SK-N-SH treated with all-trans-retinoic acid at 6 μM for 48 hours (cell line): ENCODE data around the gene SLC25A30.

Experiments
- ARNTL ChIP-seq: fragments of 450-650 bp; formaldehyde crosslinking; IDR thresholded peaks from 2 replicates; pipeline ENCODE4 v1.5.0; 2020; ENCODE audit warnings: low read depth, mild to moderate bottlenecking, moderate library complexity, borderline replicate concordance
- BACH2 ChIP-seq: fragments of 250-450 bp; sonication (Bioruptor Pico); IDR thresholded peaks from 2 replicates; pipeline ENCODE4 v1.9.0; 2021; ENCODE audit warnings: mild to moderate bottlenecking, borderline replicate concordance
- OSR1 ChIP-seq: fragments of 250-450 bp; sonication (Bioruptor Pico); IDR thresholded peaks from 2 replicates; pipeline ENCODE4 v1.8.0; 2022; ENCODE audit warnings: moderate library complexity, mild to moderate bottlenecking, inconsistent platforms
- RARB ChIP-seq: fragments of 250-450 bp; sonication (Bioruptor Pico); IDR thresholded peaks from 2 replicates; pipeline ENCODE4 v1.8.0; 2021; ENCODE audit warnings: mild to moderate bottlenecking, moderate library complexity
- TCF4 ChIP-seq: fragments of 250-450 bp; sonication (Bioruptor Pico); IDR thresholded peaks from 2 replicates; pipeline ENCODE4 v1.8.0; 2021; ENCODE audit warnings: mild to moderate bottlenecking, moderate library complexity, borderline replicate concordance
- ZC3H10 ChIP-seq: fragments of 250-450 bp; sonication (Bioruptor Pico); IDR thresholded peaks from 2 replicates; pipeline ENCODE4 v1.5.1; 2021; ENCODE audit warnings: mild to moderate bottlenecking, moderate library complexity
- ZFP3 ChIP-seq: fragments of 250-450 bp; sonication (Bioruptor Pico); IDR thresholded peaks from 2 replicates; pipeline ENCODE4 v1.5.0; 2020; ENCODE audit warnings: mild to moderate bottlenecking, moderate library complexity
- ZFP30 ChIP-seq: fragments of 450-650 bp; formaldehyde crosslinking; IDR thresholded peaks from 2 replicates; pipeline ENCODE4 v1.5.0; 2022; ENCODE audit warnings: mild to moderate bottlenecking, moderate library complexity
- ZNF70 ChIP-seq: fragments of 450-650 bp; formaldehyde crosslinking; IDR thresholded peaks from 2 replicates; pipeline ENCODE4 v1.5.0; 2020; ENCODE audit warnings: mild to moderate bottlenecking, moderate library complexity
- TF ChIP-seq, protein P1 (sequence below): fragments of 250-450 bp; sonication (Bioruptor Pico); IDR thresholded peaks from 2 replicates; pipeline ENCODE4 v1.5.1; 2020; ENCODE audit warnings: low read depth, mild to moderate bottlenecking, moderate library complexity
- TF ChIP-seq, protein P2 (sequence below): fragments of 250-450 bp; sonication (Bioruptor Pico); IDR thresholded peaks from 2 replicates; pipeline ENCODE4 v1.5.0; 2020; ENCODE audit warnings: mild to moderate bottlenecking, moderate library complexity
- TF ChIP-seq, protein P3 (sequence below): fragments of 250-450 bp; sonication (Bioruptor Pico); IDR thresholded peaks from 2 replicates; pipeline ENCODE4 v1.8.0; 2020; ENCODE audit warnings: mild to moderate bottlenecking, moderate library complexity, borderline replicate concordance
- TF ChIP-seq, protein P4 (sequence below): fragments of 250-450 bp; sonication (Bioruptor Pico); IDR thresholded peaks from 2 replicates; pipeline ENCODE4 v1.8.0; 2021; ENCODE audit warnings: low read depth, mild to moderate bottlenecking, moderate library complexity, borderline replicate concordance

DNA sequence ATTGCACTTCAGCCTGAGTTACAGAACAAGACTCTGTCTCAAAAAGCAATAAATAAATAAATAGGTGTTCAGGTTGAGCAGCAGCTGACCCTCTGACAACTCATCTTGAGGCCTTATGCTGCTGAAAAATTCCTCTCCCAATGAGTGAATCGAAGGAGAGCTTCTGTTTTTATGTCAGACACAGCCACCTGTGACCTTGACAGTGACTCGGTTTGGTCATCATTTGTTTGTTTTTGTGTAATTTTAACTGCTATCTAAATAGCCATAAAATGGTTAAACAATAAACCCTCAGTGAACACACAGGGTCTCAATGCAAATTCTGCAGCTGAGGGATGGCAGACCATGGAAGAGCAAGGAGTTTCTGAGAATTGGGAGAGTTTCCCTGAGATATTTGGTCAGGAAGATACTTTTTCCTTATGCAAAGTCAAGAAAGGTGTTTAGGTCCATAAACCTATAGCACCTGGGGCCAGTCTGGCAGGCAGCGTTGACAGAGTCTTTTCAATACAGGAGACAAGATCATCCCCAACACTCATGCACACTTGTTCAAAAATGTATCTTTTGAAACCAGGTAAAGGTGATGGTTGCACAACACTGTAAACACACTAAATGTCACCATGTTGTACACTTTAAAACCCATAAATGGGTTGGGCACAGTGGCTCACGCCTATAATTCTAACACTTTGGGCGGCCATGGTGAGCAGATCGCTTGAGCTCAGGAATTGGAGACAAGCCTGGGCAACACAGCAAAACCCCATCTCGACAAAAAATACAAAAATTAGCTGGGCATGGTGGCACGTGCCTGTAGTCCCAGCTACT is 16.6 kb upstream of the SLC25A30 start:
- TF ChIP-seq RARB: no peak
- TF ChIP-seq, protein P1, sequence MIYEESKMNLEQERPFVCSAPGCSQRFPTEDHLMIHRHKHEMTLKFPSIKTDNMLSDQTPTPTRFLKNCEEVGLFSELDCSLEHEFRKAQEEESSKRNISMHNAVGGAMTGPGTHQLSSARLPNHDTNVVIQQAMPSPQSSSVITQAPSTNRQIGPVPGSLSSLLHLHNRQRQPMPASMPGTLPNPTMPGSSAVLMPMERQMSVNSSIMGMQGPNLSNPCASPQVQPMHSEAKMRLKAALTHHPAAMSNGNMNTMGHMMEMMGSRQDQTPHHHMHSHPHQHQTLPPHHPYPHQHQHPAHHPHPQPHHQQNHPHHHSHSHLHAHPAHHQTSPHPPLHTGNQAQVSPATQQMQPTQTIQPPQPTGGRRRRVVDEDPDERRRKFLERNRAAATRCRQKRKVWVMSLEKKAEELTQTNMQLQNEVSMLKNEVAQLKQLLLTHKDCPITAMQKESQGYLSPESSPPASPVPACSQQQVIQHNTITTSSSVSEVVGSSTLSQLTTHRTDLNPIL (CRISPR knock-in tag): no peak
- TF ChIP-seq ZNF70 (CRISPR knock-in tag): no peak
- TF ChIP-seq, protein P2, sequence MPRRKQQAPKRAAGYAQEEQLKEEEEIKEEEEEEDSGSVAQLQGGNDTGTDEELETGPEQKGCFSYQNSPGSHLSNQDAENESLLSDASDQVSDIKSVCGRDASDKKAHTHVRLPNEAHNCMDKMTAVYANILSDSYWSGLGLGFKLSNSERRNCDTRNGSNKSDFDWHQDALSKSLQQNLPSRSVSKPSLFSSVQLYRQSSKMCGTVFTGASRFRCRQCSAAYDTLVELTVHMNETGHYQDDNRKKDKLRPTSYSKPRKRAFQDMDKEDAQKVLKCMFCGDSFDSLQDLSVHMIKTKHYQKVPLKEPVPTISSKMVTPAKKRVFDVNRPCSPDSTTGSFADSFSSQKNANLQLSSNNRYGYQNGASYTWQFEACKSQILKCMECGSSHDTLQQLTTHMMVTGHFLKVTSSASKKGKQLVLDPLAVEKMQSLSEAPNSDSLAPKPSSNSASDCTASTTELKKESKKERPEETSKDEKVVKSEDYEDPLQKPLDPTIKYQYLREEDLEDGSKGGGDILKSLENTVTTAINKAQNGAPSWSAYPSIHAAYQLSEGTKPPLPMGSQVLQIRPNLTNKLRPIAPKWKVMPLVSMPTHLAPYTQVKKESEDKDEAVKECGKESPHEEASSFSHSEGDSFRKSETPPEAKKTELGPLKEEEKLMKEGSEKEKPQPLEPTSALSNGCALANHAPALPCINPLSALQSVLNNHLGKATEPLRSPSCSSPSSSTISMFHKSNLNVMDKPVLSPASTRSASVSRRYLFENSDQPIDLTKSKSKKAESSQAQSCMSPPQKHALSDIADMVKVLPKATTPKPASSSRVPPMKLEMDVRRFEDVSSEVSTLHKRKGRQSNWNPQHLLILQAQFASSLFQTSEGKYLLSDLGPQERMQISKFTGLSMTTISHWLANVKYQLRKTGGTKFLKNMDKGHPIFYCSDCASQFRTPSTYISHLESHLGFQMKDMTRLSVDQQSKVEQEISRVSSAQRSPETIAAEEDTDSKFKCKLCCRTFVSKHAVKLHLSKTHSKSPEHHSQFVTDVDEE (CRISPR knock-in tag): no peak
- TF ChIP-seq ZFP3: no peak
- TF ChIP-seq, protein P3, sequence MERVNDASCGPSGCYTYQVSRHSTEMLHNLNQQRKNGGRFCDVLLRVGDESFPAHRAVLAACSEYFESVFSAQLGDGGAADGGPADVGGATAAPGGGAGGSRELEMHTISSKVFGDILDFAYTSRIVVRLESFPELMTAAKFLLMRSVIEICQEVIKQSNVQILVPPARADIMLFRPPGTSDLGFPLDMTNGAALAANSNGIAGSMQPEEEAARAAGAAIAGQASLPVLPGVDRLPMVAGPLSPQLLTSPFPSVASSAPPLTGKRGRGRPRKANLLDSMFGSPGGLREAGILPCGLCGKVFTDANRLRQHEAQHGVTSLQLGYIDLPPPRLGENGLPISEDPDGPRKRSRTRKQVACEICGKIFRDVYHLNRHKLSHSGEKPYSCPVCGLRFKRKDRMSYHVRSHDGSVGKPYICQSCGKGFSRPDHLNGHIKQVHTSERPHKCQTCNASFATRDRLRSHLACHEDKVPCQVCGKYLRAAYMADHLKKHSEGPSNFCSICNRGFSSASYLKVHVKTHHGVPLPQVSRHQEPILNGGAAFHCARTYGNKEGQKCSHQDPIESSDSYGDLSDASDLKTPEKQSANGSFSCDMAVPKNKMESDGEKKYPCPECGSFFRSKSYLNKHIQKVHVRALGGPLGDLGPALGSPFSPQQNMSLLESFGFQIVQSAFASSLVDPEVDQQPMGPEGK (CRISPR knock-in tag): no peak
- TF ChIP-seq, protein P4, sequence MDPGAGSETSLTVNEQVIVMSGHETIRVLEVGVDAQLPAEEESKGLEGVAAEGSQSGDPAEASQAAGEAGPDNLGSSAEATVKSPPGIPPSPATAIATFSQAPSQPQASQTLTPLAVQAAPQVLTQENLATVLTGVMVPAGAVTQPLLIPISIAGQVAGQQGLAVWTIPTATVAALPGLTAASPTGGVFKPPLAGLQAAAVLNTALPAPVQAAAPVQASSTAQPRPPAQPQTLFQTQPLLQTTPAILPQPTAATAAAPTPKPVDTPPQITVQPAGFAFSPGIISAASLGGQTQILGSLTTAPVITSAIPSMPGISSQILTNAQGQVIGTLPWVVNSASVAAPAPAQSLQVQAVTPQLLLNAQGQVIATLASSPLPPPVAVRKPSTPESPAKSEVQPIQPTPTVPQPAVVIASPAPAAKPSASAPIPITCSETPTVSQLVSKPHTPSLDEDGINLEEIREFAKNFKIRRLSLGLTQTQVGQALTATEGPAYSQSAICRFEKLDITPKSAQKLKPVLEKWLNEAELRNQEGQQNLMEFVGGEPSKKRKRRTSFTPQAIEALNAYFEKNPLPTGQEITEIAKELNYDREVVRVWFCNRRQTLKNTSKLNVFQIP (CRISPR knock-in tag): no peak
- no peak for TF ChIP-seq ZC3H10
- no peak for TF ChIP-seq TCF4
- no peak for TF ChIP-seq ZFP30 (CRISPR knock-in tag)
- TF ChIP-seq ARNTL (CRISPR knock-in tag): no peak
- no peak for TF ChIP-seq OSR1 (CRISPR knock-in tag)
- no peak for TF ChIP-seq BACH2 (CRISPR knock-in tag)
